Activated effector memory CD4-positive, alpha-beta T cell treated with Interleukin-2 at 50 U/mL for 16 hours (primary cell): ENCODE measurements around the gene WIPI1.
"Not testable (repeated sequence)": the region's sequence is repeated elsewhere in the genome, so short reads cannot be mapped to it uniquely, and the experiment has no call there.

ENCODE experiments used
- DNase-seq: peaks from one replicate; pipeline ENCODE4 v3.0.0-alpha.2; 2020

Gene WIPI1

GRCh38 chr17:68437979-68438822 is 19.1 kb downstream of the WIPI1 start:
- peak; percentile 38 for DNase-seq

- peak; percentile 72 for DNase-seq
Measured at GRCh38 chr17:68435876-68436842, 21.1 kb downstream of the WIPI1 start.

GRCh38 chr17:68435361-68435760 is 21.9 kb downstream of the WIPI1 start:
- DNase-seq, result no peak

GRCh38 chr17:68433911-68434508 is 23.3 kb downstream of the WIPI1 start:
- DNase-seq, result no peak

- DNase-seq, result no peak
Measured at GRCh38 chr17:68433211-68433610, 24.1 kb downstream of the WIPI1 start.

- DNase-seq, result no peak
Measured at GRCh38 chr17:68432086-68432864, 25.0 kb downstream of the WIPI1 start.

- DNase-seq, result peak; percentile 20
Measured at GRCh38 chr17:68431661-68432071, 25.6 kb downstream of the WIPI1 start.

- DNase-seq, result no peak
Measured at GRCh38 chr17:68431045-68431608, 26.2 kb downstream of the WIPI1 start.

- DNase-seq, result no peak
Measured at GRCh38 chr17:68429881-68430280, 27.4 kb downstream of the WIPI1 start.

- no peak for DNase-seq
Measured at GRCh38 chr17:68428498-68429172, 28.7 kb downstream of the WIPI1 start.

GRCh38 chr17:68427575-68427974 is 29.7 kb downstream of the WIPI1 start:
- no peak for DNase-seq

GRCh38 chr17:68425979-68426378 is 31.3 kb downstream of the WIPI1 start:
- no peak for DNase-seq

- no peak for DNase-seq
Measured at GRCh38 chr17:68424861-68425260, 32.4 kb downstream of the WIPI1 start.

GRCh38 chr17:68424203-68424602 is 33.1 kb downstream of the WIPI1 start:
- DNase-seq, result no peak

GRCh38 chr17:68423251-68423650 is 34.0 kb downstream of the WIPI1 start:
- DNase-seq, result no peak

GRCh38 chr17:68422821-68423220 is 34.5 kb downstream of the WIPI1 start:
- DNase-seq, result no peak

- DNase-seq, result no peak
Measured at GRCh38 chr17:68421486-68421885, 35.8 kb downstream of the WIPI1 start.

- no peak for DNase-seq
Measured at GRCh38 chr17:68420065-68420464, 37.2 kb downstream of the WIPI1 start.

GRCh38 chr17:68418876-68419275 is 38.4 kb downstream of the WIPI1 start:
- no peak for DNase-seq

- no peak for DNase-seq
Measured at GRCh38 chr17:68417317-68417716, 40.0 kb downstream of the WIPI1 start.

GRCh38 chr17:68414901-68415300 is 42.4 kb downstream of the WIPI1 start:
- not testable (repeated sequence) for DNase-seq
